Transverse colon (tissue), 3 donors: ENCODE measurements around the gene ZG16.

Experiments
- EP300 ChIP-seq: sonication (generic); formaldehyde crosslinking; IDR thresholded peaks from one replicate; pipeline ENCODE4 v1.6.1; 2017; ENCODE audit warnings: antibody characterized with exemption, low read depth
- TF ChIP-seq, protein P1 (sequence below), 5 experiments: fragments of 200-600 bp in 3 of 5; fragments of 450-650 bp in 2 of 5; sonication (generic) in 3 of 5; IDR thresholded peaks; 1 replicate in 2 of 5; 2 replicates in 3 of 5; pipeline ENCODE4 v1.5.1; 2016 to 2017; ENCODE audit warnings: antibody characterized with exemption in 5 of 5, inconsistent platforms in 3 of 5, mild to moderate bottlenecking in 2 of 5, moderate library complexity in 1 of 5

DNA sequence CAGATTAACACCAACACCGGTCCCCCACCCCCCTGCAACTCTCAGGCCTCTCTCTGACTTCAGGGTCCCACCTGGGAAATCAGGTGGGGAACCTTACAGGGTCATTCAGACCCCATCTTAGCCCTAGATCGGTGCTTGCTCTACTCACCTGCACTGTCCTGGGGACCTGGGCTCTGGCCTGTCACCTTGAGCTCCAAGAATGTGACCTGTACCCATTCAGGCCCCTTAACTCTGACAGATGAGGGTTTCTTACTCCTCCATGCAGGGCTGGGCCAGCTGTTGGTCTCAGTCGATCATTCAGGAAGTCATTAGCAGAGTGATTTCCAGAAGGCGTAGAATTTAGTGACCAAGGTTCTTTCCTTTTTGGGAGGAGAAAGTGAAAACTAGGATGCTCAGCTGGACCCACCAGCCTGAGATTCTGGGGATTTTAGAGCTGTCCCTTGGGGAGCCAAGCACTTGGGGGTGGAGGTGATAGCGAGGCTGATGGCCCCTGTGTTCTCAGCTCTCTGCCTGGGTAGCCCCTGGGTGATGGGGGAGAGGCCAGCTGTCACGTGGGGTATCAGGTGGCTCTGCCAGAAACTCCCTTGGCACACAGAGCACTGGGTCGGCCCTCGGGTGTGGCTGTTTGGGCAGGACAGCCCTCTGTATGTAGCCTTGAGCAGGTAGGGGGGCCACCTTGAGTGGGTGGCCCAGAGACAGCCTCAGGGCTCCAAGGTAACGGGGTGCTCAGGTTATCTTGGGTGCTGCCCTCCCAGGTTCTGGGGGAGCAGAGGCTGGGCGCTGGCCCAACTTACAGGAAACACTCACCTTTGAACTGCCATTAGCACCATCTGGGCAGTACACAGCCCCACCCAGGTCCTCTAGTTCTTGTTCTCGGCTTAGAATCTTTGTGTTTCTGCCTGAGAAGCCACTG is 42.9 kb downstream of the ZG16 start:
- TF ChIP-seq, protein P1, sequence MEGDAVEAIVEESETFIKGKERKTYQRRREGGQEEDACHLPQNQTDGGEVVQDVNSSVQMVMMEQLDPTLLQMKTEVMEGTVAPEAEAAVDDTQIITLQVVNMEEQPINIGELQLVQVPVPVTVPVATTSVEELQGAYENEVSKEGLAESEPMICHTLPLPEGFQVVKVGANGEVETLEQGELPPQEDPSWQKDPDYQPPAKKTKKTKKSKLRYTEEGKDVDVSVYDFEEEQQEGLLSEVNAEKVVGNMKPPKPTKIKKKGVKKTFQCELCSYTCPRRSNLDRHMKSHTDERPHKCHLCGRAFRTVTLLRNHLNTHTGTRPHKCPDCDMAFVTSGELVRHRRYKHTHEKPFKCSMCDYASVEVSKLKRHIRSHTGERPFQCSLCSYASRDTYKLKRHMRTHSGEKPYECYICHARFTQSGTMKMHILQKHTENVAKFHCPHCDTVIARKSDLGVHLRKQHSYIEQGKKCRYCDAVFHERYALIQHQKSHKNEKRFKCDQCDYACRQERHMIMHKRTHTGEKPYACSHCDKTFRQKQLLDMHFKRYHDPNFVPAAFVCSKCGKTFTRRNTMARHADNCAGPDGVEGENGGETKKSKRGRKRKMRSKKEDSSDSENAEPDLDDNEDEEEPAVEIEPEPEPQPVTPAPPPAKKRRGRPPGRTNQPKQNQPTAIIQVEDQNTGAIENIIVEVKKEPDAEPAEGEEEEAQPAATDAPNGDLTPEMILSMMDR (IDR thresholded peaks at IDR 0.05), result no peak
- TF ChIP-seq EP300, result peak; percentile 6
